NB4 (cell line): ENCODE results near the gene SEL1L3.

Experiments used
- POLR2A ChIP-seq: IDR thresholded peaks from 2 replicates; pipeline ENCODE4 v1.6.1; 2011; ENCODE audit warnings: mild to moderate bottlenecking; ENCODE audit not compliant: insufficient read length; ENCODE audit errors: extremely low read depth
- TF ChIP-seq, protein P1 (sequence below): IDR thresholded peaks from one replicate; pipeline ENCODE4 v1.5.1; 2012; ENCODE audit warnings: low read depth, low read length
- TF ChIP-seq, protein P2 (sequence below): IDR thresholded peaks from 2 replicates; pipeline ENCODE4 v1.6.1; 2011; ENCODE audit warnings: low read depth, low read length

DNA sequence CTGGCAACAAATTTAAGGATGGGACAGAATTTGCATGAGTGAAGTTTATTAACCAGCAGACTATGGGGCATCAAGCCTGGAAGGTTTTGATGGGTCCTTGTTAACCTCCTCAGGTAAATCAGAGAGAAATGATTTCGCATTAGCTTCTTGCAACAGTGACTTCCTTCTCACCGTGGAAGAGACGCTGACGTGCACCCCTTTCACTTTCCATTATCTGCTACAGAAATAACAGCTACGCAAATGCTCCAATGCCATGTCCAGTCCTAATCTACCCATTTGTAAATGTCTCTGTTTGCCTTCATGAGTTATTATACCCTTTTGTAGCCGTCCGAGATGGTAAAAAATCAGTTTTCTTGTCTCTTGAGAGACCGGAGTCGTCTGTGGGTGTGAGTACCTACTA is 106.9 kb downstream of the SEL1L3 start:
- TF ChIP-seq, protein P1, sequence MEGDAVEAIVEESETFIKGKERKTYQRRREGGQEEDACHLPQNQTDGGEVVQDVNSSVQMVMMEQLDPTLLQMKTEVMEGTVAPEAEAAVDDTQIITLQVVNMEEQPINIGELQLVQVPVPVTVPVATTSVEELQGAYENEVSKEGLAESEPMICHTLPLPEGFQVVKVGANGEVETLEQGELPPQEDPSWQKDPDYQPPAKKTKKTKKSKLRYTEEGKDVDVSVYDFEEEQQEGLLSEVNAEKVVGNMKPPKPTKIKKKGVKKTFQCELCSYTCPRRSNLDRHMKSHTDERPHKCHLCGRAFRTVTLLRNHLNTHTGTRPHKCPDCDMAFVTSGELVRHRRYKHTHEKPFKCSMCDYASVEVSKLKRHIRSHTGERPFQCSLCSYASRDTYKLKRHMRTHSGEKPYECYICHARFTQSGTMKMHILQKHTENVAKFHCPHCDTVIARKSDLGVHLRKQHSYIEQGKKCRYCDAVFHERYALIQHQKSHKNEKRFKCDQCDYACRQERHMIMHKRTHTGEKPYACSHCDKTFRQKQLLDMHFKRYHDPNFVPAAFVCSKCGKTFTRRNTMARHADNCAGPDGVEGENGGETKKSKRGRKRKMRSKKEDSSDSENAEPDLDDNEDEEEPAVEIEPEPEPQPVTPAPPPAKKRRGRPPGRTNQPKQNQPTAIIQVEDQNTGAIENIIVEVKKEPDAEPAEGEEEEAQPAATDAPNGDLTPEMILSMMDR: no peak
- TF ChIP-seq, protein P2, sequence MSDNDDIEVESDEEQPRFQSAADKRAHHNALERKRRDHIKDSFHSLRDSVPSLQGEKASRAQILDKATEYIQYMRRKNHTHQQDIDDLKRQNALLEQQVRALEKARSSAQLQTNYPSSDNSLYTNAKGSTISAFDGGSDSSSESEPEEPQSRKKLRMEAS: no peak
- TF ChIP-seq POLR2A: no peak
